Measurements from ENCODE around the gene MAD1L1.
"Not testable (repeated sequence)": the region's sequence is repeated elsewhere in the genome, so short reads cannot be mapped to it uniquely, and the experiment has no call there.

Gene MAD1L1

DNA sequence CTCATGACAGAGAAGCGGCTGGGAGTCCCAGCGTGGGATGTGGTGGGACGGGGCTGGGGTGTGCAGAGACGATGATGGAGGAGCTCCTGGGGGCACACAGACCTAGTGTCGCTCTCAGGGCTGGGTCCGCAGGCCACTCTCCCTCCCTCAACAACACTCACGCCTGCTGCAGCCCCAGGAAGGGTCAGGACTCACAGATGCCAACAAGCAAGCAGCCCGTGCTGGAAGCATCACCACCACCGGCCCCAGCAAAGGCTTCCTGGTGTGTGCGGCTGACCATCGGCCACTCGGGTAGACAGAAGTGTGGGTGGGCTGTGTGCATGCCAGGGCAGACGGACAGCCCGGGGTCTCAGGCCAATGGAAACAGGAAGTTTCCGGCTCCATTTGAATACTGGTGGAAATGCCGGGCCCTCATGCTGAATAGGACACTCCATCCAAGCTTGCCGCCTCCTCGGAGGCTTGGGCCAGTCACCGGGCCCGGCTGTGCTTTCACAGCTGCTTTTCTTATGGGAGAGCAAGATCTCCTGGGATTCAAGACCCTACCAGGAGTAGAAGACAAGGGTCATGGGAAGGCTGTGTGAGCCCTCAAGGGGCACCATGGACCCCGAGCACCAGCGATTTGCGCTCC lies 384.6 kb downstream of the MAD1L1 start:
- DNase-seq = no peak

- DNase-seq = no peak
These were observed 385.3 kb downstream of the MAD1L1 start for GRCh38 chr7:1847260-1848001.

- DNase-seq = no peak
These were observed 386.2 kb downstream of the MAD1L1 start for GRCh38 chr7:1846331-1847065.

DNA sequence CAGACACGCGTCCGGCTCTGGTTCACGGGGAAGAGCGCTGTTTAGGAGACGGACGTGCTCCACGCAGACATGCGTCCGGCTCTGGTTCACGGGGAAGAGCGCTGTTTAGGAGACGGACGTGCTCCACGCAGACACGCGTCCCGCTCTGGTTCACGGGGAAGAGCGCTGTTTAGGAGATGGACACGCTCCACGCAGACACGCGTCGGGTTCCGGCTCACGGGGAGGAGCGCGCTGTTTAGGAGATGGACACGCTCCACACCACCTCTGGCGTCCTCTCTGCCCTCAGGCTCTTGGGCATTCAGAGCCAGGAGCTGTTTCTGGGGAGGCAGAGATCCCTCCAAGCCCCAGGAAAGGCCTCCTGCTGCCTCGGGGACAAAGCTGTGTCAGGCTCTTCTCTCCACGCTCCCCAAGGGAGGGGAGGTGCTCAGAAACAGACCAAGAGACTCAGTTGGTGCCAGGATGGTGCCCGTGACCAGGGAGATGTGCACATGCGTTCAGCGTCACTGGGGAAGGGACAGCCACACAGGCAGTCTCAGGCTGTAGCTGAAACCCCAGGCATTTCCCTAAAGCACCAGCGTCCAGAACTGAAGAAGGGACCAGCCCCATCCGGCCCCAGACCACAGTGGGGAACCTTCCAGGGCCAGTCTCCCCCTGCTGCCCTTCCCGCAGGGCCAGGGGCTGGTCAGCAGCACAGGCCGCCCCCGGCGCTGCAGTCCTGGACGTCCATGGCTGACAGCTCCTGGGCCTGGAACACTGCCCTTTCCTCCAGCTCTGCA lies 387.0 kb downstream of the MAD1L1 start:
- no peak for DNase-seq

GRCh38 chr7:1844951-1845390 lies 387.8 kb downstream of the MAD1L1 start:
- DNase-seq = no peak

- DNase-seq = no peak
These were observed 388.3 kb downstream of the MAD1L1 start for GRCh38 chr7:1844336-1844950.

- DNase-seq = no peak
These were observed 388.8 kb downstream of the MAD1L1 start for GRCh38 chr7:1843921-1844335.

DNA sequence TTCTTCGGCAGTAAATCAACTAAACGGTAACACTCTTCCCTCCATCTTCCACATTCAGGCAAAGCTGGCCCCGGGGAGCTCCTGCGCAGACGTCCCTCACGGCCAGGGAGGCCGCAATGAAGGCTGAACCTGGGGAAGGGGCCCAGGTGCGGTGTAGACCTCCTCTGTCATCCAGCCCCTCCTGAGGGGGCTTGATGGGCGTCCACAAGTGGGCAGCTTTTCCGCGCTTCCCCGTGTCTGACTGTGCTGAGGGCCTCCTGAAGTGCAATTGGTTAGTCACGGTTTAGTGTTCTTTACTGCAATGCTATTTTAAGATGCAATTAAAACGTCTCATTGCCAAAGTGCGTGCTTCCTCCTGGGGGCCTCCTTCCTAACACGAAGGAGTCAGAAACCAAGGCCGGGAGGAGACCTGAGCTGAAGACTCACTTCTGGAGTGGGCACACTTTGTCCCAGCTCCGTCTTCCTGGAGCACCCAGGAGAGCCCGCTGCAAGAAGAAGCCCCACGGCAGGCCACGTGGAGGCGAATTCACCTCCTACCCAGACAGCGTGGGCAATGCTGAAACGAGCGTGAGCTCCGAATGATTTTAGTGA lies 389.4 kb downstream of the MAD1L1 start:
- DNase-seq = peak in 1 of 56 donors; percentile 13

DNA sequence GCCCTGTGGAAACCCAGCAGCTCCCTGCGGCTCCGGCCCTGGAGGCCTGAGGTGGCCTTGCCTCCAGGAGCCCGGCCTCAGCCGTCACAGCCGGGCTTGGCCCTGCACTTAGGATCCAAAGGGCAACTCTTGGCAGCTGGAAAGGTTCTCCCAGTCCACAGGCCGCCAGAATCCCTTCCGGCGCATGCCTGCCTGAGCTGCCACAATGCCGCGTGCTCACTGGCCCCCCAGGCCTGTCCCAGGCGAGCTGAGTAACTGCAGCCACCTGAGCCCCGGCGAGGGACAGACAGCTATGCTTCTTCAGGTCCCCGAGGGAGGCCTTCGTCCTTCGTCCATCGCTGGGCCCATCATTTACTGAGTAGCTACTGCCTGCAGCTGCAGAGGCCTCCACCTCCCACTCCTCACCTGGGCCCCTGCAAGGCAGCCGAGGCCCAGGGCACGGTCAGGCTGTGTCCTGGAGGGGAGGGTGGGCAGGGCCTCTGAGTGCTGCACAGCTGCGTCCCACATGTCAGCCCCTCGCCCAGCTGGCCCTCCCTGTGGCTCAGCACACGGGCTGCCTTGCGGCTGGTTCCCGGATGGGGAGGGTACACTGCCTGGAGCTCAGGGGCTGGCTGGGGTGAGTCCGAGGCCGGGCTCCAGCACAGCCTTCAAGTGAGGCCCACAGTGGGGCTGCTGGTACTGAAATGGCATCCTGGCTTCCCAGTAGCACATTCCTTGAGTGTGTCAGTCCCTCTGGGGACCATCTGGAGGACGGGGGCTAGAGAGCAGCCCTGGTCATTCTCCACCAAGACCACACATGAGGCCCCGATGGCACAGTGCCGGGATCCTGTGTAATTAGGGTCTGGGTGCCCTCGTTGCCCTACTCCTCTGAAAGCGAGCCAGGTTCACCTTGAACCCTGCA lies 390.2 kb downstream of the MAD1L1 start:
- no peak for DNase-seq

GRCh38 chr7:1841286-1842021 lies 391.3 kb downstream of the MAD1L1 start:
- DNase-seq = not testable (repeated sequence)

- not testable (repeated sequence) for DNase-seq
These were observed 392.0 kb downstream of the MAD1L1 start for GRCh38 chr7:1840744-1841143.

DNA sequence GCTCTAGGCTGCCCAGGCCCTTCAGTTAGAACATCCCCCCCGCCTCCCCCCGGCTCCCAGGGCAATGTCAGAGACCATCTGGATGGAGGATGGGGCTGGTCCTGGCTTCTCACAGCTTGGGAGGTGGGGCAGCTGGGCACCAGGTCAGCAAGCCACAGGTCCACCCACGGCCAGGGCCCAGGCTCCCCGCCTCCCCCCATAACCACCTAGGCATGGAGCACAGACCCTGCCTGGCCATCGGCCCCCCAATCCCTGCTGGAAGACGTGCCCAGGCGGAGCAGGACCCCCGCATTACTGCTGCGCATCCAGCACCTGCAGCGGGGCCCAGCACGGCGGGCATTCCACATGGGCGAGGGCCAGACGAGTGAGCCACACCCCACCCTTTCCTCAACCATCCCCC lies 393.0 kb downstream of the MAD1L1 start:
- no peak for DNase-seq

DNA sequence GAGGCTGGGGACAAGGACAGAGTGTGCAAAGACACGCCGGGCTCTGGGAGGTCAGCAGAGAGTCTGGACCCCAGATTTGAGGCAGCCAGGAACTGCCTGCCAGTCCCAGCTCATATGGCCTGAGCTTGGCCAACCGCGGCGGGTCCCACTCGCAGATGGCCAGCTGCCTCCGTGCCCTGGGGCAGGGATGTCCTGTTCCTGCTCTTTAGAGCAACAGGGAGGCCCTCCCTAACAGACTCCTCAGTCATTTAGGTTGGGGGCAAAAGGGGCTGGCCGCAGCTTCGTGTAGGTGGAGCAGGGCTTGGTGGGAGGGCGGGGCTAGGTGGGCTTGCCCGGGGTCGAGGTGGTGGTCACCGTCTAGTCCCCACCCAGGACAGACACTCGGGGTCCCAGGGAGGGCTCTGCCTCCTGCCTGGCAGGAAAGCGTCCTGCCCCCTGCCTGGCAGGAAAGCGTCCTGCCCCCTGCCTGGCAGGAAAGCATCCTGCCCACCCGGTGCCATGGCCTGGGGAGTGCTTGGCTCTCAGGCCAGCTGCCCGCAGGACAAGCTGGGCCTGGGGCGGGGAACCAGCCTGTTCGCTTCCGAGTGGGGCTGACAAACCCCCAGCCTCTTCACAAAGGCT lies 393.7 kb downstream of the MAD1L1 start:
- DNase-seq = not testable (repeated sequence)

GRCh38 chr7:1838544-1838872 lies 394.2 kb downstream of the MAD1L1 start:
- not testable (repeated sequence) for DNase-seq

- DNase-seq = not testable (repeated sequence)
These were observed 394.8 kb downstream of the MAD1L1 start for GRCh38 chr7:1837696-1838543.

GRCh38 chr7:1831933-1832535 lies 400.7 kb downstream of the MAD1L1 start:
- not testable (repeated sequence) for DNase-seq

- DNase-seq = not testable (repeated sequence)
These were observed 401.3 kb downstream of the MAD1L1 start for GRCh38 chr7:1831471-1831870.
